SU-DHL-6 (cell line): ENCODE measurements around the gene LDLRAD3.

Experiments
- H2AFZ ChIP-seq: fragments of 200-600 bp; sonication (generic); 2 replicates; pipeline ENCODE4 v1.6.1; 2014; ENCODE audit warnings: low read depth, mild to moderate bottlenecking, moderate library complexity, mixed read lengths, antibody characterized with exemption, low read length; ENCODE audit not compliant: severe bottlenecking
- H3F3A ChIP-seq: fragments of 200-600 bp; shearing (Covaris generic); 2 replicates; pipeline ENCODE4 v1.6.0; 2016; ENCODE audit warnings: antibody characterized with exemption, mild to moderate bottlenecking; ENCODE audit not compliant: insufficient read depth
- H3K27ac ChIP-seq: fragments of 200-600 bp; sonication (generic); 2 replicates; pipeline ENCODE4 v1.5.1; 2016; ENCODE audit warnings: low read depth, mild to moderate bottlenecking, low read length, moderate library complexity, mixed read lengths
- H3K27me3 ChIP-seq: fragments of 200-600 bp; sonication (generic), shearing (Covaris generic); 2 replicates; pipeline ENCODE4 v1.6.0; 2014; ENCODE audit warnings: mild to moderate bottlenecking, low read length
- H3K36me3 ChIP-seq: fragments of 200-600 bp; sonication (generic); 2 replicates; pipeline ENCODE4 v1.6.1; 2014; ENCODE audit warnings: mild to moderate bottlenecking, low read length, mixed read lengths
- H3K4me2 ChIP-seq: fragments of 300-600, 200-600 bp; shearing (Covaris generic), sonication (generic); 2 replicates; pipeline ENCODE4 v1.6.0; 2014; ENCODE audit warnings: low read length, low read depth, mild to moderate bottlenecking; ENCODE audit not compliant: poor library complexity, severe bottlenecking
- H3K4me3 ChIP-seq: fragments of 200-600 bp; sonication (generic); 2 replicates; pipeline ENCODE4 v1.5.1; 2014; ENCODE audit warnings: antibody characterized with exemption, low read length, mild to moderate bottlenecking, mixed read lengths; ENCODE audit not compliant: insufficient read depth, poor library complexity, severe bottlenecking
- H3K79me2 ChIP-seq: fragments of 200-600 bp; sonication (generic); 2 replicates; pipeline ENCODE4 v1.6.1; 2014; ENCODE audit warnings: mild to moderate bottlenecking, low read length, moderate library complexity; ENCODE audit not compliant: insufficient read depth
- H3K9ac ChIP-seq: fragments of 200-600 bp; sonication (generic); 2 replicates; pipeline ENCODE4 v1.7.0; 2014; ENCODE audit warnings: mild to moderate bottlenecking, low read length
- H3K9me2 ChIP-seq: fragments of 200-600 bp; sonication (generic); replicated peaks from 2 replicates; pipeline ENCODE4 v1.6.1; 2014; ENCODE audit warnings: low read length; ENCODE audit not compliant: insufficient read depth
- H3K9me3 ChIP-seq: fragments of 200-600 bp; sonication (generic); 2 replicates; pipeline ENCODE4 v1.6.1; 2014; ENCODE audit warnings: low read length, mixed read lengths; ENCODE audit not compliant: insufficient read depth
- H4K20me1 ChIP-seq: fragments of 200-600 bp; sonication (generic); 2 replicates; pipeline ENCODE4 v1.6.1; 2014; ENCODE audit warnings: low read depth, mild to moderate bottlenecking, antibody characterized with exemption, low read length, moderate library complexity, mixed read lengths
- CTCF ChIP-seq: fragments of 200-600 bp; sonication (generic); IDR thresholded peaks from one replicate; pipeline ENCODE4 v1.5.1; 2017; ENCODE audit warnings: antibody characterized with exemption, mild to moderate bottlenecking, low read length, moderate library complexity; ENCODE audit not compliant: insufficient read depth, poor library complexity, severe bottlenecking
- EZH2phosphoT487 ChIP-seq: fragments of 200-600 bp; sonication (generic), shearing (Covaris generic); conservative IDR thresholded peaks from 2 replicates; pipeline ENCODE4 v1.6.1; 2018; ENCODE audit warnings: mild to moderate bottlenecking, antibody characterized with exemption, low read length, moderate library complexity, mixed read lengths

Gene LDLRAD3

GRCh38 chr11:36161572-36161971 lies 217.7 kb downstream of the LDLRAD3 start:
- Histone ChIP-seq H3K36me3 (no peaks in the 10 kb centered on the region), H3K79me2 (no peaks in the 10 kb centered on the region), H4K20me1 (no peaks in the 10 kb centered on the region), H2AFZ (no peak overlapping the region), H3K4me2 (no peak overlapping the region), H3K9me3 (no peaks in the 10 kb centered on the region), H3K27me3 (no peaks in the 10 kb centered on the region), H3F3A (no peaks in the 10 kb centered on the region), H3K4me3 (no peak overlapping the region), H3K27ac (no peak overlapping the region), H3K9me2 (no peaks in the 10 kb centered on the region), H3K9ac (no peak overlapping the region)
- TF ChIP-seq EZH2phosphoT487 (no peak), CTCF (no peak)

- no peak overlapping the region for H3K27ac ChIP-seq
- H3K36me3 ChIP-seq: no peaks in the 10 kb centered on the region
These were observed 218.4 kb downstream of the LDLRAD3 start for GRCh38 chr11:36162006-36162882.

GRCh38 chr11:36162883-36163434 lies 219.1 kb downstream of the LDLRAD3 start:
- Histone ChIP-seq H3K9me2 (no peaks in the 10 kb centered on the region), H3K27ac (no peak overlapping the region), H3K4me3 (no peak overlapping the region), H3K4me2 (no peak overlapping the region), H3F3A (no peaks in the 10 kb centered on the region), H4K20me1 (no peaks in the 10 kb centered on the region), H3K36me3 (no peaks in the 10 kb centered on the region), H3K79me2 (no peaks in the 10 kb centered on the region), H3K9me3 (no peaks in the 10 kb centered on the region), H3K27me3 (no peaks in the 10 kb centered on the region), H3K9ac (no peak overlapping the region), H2AFZ (no peak overlapping the region)
- no peak for TF ChIP-seq CTCF
- no peak for TF ChIP-seq EZH2phosphoT487

More at GRCh38 chr11:36162006-36162882, 218.4 kb downstream of the LDLRAD3 start:
- Histone ChIP-seq H3K9ac (no peak overlapping the region), H3K9me3 (no peaks in the 10 kb centered on the region), H3K4me3 (no peak overlapping the region), H3K9me2 (no peaks in the 10 kb centered on the region), H3K4me2 (no peak overlapping the region), H3F3A (no peaks in the 10 kb centered on the region), H3K27me3 (no peaks in the 10 kb centered on the region), H4K20me1 (no peaks in the 10 kb centered on the region), H3K79me2 (no peaks in the 10 kb centered on the region), H2AFZ (no peak overlapping the region)
- TF ChIP-seq EZH2phosphoT487: no peak
- TF ChIP-seq CTCF: no peak
